ENCODE data around the gene GNMT. TPM values are rescaled to one million over a fixed set of nuclear protein-coding genes. Genes with fewer than 3 reads are reported as not detected.
"Not testable (repeated sequence)": the region's sequence is repeated elsewhere in the genome, so short reads cannot be mapped to it uniquely, and the experiment has no call there.

Gene GNMT
- 0.49 TPM for polyA plus RNA-seq (ENCODE audit: insufficient read length)

DNA sequence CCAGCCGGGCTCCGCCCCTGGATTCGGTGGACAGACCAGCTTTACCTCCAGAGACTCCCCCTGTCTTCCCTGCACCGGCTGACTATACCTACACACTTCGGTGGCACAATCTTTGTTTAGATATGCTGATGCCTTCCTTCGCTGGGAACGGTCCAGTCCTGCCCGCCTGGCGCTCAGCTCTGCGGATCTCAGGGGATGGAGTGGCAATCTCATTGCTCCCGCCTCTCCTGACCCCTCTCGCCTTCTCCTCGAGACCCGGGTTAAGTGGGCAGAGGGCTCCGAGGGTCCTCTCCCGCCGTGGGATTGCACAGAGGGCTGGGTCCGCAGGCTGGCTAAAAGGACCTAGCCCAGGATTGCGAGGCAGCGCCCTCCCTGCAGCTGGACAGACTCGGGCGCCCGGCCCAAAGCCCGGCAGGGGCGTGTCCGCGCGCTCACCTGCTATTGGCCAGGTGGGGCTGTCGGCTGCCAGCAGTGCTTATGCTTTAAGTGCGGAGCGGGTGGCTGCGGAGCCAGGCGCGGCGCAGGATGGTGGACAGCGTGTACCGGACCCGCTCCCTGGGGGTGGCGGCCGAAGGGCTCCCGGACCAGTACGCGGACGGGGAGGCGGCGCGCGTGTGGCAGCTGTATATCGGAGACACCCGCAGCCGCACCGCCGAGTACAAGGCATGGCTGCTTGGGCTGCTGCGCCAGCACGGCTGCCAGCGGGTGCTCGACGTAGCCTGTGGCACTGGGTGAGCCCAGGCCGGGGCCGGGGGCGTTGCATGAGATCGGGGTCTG is at the start of gene GNMT:
Gene GNMT, plus strand, starts transcription at position 512 of the 777 bp plus-strand sequence. Its CDS starts 14 bp downstream, at position 526.
- peak; percentile 11 for DNase-seq

DNA sequence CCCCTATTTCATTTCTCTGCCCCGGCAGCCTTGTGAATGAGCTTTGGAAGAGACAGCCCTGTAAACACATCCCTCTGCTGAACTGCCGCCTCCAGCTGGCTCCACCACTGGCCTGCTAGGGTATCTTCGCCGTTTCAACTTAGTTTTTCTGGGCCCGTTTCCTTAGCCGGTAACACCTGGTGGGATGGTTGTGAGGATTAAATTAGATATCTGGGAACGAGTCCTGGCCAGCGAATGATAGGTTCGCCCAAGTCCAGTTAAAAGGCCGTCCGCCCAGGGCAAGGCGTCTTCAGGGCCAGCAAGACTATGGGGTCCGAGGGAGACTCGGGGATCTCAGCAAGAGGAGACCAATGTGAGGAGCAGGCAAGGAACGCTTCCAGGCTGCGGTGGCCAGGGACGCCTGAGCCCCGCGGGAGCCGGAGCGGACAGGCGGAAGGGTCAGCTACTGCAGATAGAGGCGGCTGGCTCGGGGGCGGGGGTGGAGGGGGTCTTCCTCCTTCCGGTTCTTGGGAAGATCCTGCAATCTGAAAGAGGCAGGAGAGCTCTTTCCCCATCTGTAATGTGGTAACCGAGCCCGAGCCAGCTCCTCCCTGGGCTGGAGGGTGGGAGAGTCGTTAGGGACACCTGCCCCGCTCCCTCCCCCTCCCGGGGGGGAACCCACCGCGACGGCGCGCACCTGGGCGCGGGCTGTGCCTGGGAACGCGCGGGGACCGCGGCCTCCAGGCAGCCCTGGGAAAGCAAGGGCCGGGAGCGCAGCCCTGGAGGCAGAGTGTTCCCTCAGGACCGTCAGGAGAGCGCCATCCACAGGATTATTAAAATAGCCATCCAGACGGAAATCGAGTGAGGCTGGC is 49.2 kb upstream of the GNMT start:
- DNase-seq = no peak

DNA sequence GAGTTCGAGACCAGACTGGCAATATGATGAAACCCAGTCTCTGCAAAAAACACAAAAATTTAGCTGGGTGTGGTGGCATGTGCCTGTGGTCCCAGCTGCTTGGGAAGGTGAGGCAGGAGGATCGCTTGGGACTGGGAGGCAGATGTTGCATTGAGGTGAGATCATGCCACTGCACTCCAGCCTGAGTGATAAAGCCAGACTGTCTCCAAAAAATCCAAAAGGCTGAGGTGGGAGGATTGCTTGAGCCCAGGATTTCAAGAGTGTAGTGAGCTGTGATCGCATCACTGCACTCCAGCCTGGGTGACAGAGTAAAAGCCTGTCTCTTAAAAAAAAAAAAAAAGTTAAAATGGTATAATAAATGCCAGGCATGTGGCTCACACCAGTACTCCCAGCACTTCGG is 46.0 kb upstream of the GNMT start:
- no peak for DNase-seq

DNA sequence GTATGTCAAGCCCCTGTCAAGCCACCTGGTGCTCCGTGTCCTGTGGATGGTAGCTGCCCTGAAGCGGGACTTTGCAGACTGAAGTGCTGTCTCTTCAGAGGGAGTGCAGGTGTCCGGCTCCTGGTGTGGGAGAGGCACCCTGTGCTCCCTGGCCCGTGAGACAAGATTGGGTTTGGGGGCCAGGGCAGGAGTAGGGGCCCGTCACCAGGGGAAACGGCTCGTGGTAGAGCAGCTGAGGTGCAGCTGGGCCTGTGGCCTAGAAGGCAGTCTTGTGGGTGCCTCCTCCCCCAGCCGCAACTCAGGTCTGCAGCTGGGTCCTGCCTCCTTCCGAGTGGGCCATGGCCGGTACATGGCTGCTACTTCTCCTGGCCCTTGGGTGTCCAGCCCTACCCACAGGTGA is 44.8 kb upstream of the GNMT start, which contains the start of gene PTCRA:
Gene PTCRA, plus strand, starts transcription at position 322 of the 400 bp plus-strand sequence. Its CDS starts 17 bp downstream, at position 339.
- DNase-seq = no peak

DNA sequence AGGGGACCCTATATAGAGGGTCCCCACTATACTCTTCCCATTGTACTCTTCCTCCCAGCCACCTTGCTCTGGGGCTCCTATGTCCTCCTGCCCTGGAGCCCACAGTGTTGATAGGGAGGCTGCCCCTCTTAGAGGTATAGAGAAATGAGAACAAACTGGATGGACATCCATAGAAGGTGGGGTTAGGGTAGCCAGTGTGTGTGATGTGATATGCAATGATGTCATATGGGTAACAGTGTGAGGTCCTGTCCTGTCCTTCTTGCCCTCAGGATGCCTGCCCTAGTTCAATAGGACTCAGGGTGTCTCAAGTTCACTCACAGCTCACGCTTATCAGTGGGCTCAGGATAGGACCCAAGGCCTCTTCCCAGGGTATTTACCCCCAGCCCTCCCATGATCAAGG is 44.3 kb upstream of the GNMT start:
- DNase-seq = no peak

DNA sequence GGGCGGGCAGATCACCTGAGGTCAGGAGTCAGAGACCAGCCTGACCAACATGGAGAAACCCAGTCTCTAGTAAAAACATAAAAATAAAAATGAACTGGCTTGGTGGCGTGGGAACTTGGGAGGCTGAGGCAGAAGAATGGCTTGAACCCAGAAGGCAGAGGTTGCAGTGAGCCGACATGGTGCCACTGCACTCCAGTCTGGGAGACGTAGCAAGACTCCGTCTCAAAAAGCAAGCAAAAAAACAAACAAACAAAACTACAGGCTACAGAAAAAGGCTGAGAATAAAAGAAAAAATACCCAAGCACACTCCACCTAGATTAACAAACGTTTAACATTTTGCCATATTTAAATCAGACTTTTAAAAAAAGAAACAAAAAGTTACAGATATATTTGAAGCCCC is 38.8 kb upstream of the GNMT start:
- DNase-seq = no peak

DNA sequence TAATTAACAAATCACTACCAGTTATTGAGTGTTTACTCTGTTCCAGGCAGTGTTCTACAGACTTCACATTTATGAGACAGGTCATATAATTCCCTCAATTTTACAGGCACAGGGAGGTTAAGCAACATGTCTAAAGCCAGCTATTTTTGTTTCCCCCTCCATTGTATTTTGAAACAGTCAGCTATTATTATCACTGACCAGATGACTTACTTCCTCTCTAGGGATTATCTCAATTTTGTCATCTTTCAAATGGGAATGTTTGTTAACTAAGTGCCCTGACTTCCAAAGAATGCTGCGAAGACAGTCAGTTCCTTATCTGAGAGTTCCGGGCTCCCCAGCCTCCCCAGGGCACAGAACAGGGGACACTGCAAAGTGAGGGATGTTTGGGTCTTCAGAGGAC is 36.9 kb upstream of the GNMT start:
- no peak for DNase-seq

DNA sequence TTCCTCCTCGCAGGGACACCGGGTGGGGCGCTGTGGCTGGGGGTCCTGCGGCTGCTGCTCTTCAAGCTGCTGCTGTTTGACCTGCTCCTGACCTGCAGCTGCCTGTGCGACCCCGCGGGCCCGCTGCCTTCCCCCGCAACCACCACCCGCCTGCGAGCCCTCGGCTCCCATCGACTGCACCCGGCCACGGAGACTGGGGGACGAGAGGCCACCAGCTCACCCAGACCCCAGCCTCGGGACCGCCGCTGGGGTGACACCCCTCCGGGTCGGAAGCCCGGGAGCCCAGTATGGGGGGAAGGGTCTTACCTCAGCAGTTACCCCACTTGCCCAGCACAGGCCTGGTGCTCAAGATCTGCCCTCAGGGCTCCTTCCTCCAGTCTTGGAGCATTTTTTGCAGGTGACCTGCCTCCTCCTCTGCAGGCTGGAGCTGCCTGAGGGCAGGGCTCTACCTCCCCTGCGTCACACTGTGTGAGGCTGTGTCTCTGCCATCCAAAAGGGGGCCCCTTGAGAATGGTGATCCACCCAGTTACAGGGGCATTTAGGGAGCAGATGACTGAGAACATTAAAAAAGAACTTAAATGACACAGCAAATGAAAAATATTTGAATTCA is 35.2 kb upstream of the GNMT start:
- DNase-seq = no peak

DNA sequence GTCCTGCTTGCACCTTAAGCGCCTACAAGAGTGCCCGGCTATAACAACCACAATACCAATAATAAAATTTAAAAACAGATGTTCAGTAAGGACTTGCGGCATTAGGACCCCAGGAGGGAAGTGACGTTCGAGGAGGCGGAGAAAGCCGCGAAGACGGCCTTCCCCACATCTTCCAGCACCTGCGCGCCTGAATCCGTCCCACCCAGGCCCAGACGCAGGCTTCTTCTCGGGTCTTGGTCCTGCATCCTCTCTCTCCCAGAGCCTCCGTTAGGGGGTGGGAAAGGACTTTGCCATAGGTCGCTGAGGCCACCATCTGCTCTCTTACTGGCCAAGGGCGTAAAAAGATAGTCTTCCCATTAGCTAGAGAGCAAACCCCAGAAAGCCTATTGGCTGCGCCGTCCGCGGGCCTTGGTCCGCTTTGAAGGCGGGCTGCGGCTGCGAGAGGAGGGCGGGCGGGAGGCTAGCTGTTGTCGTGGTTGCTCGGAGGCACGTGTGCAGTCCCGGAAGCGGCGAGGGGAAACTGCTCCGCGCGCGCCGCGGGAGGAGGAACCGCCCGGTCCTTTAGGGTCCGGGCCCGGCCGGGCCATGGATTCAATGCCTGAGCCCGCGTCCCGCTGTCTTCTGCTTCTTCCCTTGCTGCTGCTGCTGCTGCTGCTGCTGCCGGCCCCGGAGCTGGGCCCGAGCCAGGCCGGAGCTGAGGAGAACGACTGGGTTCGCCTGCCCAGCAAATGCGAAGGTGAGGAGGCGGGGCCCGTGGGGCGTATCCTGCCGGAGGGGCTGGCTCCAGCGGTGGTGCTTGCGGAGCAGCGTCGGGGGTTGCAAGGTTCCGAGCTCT is 31.4 kb upstream of the GNMT start, which contains the start of gene CNPY3:
Gene CNPY3, plus strand, starts transcription at position 495 of the 835 bp plus-strand sequence. Its CDS starts 91 bp downstream, at position 586.
- peak; percentile 96 for DNase-seq

DNA sequence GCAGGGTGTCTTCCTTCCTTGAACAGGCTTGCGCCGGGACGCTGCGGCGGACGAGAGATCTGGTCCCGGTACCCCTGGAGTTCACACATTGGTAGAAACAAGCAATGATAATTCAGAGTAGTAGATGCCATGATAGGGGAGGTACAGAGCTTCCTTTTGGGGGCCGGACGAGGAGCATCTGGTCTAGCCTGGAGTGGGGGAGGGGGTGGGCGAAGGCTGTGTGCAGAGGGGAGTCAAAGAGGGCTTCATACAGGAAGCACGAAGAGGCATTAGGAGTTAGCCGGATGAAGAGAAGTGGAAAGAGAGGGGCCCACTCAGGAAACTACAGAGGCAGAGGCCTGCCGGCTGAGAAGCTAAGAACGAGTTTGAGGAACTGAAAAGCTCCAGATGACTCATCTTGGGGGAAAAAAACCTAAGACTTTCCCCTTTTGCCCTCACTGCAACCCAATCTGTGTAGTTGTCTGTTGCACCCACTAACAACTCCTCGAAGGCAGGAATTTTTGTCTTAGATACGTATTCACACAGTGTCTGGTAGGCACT is 30.7 kb upstream of the GNMT start:
- peak; percentile 71 for DNase-seq

DNA sequence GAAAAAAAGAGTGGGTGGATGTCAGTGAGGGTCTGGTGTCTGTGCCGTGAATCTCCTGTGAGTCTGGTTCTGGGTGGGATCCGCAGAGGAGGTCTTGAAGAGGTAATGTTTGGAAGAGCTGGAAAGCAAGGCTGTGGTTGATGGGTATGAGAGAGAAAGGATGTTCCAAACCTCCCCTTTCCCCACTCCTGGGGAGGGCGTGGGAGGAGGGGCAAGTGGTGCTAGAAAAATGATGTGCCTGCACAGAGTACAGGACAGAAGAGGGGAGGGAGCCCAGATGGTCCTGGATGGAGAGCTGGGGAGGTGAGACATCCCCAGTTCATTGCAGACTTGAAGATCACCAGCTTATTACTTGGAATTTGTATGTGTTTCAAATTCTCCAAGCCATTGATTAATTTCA is 28.1 kb upstream of the GNMT start:
- no peak for DNase-seq

DNA sequence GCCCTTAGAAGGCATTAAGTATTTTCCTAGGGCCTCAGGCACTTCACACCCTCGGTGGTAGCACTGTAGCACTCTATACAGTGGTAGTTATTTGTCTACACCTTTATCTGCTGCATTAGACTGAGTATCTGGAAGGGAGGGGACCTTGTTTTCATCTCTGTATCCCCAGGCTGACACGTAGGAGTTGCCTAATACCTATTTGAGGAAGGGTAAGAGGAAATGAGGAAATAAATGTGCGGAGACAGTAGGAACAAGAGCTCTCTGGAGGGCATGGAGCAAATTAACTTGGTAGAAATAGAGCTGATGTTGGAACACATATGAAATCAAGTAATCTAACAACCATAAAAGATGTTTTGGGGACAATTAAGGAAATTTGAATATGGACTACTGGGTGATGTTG is 27.3 kb upstream of the GNMT start:
- DNase-seq = no peak

DNA sequence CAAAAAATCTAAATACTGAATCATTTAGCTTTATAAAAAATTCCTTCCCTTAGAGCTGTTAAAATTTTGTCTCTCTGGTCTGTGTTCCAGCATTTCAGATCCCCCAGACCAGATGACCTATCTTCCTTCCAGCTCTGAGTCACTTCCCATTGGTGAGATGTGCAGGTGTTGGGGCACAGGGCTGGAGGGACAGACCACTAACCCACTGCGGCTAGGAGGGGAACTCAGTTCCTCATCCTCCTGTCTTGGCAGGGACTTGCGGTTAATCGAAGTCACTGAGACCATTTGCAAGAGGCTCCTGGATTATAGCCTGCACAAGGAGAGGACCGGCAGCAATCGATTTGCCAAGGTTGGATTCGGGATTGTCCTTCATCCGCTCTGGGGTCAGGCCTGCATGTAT is 25.2 kb upstream of the GNMT start:
- DNase-seq = no peak

DNA sequence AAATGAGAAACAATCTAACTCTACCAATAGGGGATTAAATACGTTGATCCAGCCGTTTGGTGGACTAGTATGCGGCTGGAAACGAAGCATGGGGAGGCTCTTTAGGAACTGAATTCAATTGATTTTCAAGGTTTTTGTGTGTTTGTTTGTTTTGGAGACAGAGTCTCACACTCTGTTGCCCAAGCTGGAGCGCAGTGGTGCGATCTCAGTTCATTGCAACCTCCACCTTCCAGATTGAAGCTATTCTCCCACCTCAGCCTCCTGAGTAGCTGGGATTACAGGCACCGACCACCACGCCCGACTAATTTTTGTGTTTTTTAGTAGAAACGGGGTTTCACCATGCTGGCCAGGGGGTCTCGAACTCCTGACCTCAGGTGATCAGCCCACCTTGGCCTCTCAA is 24.2 kb upstream of the GNMT start:
- DNase-seq = no peak

DNA sequence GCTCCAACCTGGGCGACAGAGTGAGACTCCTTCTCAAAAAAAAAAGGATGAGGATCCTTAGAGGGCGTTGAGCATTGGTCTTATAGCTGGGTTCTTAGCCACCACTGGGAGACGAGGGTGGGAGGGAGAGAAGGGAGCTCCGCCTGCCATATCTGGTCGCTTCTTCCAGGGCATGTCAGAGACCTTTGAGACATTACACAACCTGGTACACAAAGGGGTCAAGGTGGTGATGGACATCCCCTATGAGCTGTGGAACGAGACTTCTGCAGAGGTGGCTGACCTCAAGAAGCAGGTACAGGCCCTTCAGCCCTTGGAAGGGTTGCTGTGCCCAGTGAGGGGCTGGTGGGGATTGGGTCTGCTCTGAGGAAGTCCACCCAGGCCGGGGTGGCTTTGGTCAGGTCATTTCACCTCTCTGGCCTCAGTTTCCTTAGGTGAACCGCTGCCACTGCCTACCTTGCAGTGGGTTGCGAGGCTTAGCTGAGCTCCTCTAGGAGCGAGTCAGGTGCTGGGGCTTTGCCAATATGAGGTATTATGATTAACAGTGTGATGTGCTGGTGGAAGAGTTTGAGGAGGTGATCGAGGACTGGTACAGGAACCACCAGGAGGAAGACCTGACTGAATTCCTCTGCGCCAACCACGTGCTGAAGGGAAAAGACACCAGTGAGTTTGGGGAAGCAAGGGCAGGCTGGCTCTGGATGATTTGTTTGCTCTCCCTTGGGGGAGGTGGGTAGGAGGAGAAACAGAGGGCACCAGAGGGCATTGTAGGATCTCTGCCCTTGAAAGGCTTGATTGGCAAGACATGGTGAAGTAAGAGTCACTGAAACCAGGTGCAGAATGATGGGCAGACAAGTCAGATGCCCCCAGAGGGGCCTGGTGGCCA is 22.8 kb upstream of the GNMT start:
- DNase-seq = no peak

DNA sequence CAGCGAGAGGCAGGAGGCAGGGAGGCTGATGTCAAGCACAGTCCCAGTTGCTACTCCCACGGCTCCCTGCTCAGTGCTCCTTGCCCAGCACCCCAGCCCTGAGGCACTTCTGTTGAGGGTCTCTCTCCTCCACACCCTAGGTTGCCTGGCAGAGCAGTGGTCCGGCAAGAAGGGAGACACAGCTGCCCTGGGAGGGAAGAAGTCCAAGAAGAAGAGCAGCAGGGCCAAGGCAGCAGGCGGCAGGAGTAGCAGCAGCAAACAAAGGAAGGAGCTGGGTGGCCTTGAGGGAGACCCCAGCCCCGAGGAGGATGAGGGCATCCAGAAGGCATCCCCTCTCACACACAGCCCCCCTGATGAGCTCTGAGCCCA is 22.1 kb upstream of the GNMT start:
- DNase-seq = no peak

DNA sequence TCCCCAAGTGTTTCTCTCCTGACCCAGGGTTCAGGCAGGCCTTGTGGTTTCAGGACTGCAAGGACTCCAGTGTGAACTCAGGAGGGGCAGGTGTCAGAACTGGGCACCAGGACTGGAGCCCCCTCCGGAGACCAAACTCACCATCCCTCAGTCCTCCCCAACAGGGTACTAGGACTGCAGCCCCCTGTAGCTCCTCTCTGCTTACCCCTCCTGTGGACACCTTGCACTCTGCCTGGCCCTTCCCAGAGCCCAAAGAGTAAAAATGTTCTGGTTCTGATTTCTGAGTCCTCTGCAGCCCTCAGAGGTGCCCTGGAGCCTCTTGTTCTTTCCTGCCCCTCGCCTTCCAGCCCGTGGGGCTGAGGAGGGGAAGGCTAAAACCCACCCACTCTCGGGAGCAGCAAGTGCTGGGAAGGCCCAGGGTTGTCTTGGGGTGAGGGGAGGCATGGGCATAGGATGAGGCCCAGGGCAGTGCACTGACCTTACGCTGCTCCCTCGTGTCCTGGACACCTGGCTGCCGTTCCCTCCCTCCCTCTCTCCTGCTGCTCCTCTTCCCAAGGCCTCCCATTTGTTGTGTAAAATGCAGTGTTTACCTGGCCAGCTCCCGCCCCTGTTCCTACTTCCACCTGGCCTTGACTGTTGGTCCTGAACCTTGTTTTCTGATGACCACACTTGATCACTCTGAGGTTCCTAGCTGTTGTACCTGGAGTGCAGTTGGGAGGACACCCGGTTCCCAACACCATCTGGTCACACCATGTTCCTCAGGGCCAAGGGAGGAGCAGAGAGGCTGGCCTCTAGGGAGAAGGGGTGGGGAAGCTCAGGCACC is 21.4 kb upstream of the GNMT start:
- no peak for DNase-seq

DNA sequence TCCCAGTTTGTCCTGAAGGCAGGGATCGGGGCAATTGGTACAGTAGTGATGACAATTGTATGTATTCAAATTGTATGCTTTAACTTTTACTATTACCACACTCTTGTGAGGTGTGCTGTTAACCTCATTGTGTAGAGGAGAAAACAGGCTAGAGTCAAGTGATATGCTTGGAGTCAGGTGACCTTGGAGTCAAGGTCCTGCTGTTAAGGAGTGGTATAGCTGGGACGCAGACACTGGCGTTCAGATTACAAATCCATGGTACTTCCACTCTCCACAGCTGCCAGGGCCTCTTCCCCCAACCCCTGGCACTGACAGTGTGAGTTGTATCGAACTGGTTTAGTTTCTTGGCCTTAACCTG is 20.8 kb upstream of the GNMT start:
- DNase-seq = no peak

DNA sequence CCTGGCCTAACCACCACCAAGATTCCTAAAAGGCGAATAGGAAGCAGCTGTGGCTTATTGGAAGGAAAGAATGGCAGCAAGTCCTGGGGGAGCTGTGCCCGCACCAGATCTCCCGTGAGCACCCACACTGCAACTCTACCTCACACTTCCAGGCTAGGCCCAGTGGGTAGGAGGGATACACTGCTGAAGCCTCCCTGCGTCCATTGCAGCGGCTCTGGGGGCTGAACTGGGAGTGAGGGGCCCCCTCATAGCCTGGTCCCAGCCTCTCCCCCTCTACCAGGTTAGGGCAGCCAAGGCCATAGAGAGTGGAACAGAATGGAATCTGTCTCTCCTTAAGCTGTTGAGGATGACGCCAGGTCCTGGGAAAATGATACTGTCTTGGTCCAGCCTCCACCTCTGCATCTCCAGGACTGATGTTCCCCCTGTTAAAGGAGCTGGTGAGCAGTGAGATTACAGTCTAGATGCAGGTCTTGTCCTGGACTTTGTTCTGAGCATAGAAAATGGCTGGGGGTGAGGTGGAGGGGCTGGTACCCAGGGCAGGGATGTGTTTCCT is 20.0 kb upstream of the GNMT start:
- DNase-seq = no peak

DNA sequence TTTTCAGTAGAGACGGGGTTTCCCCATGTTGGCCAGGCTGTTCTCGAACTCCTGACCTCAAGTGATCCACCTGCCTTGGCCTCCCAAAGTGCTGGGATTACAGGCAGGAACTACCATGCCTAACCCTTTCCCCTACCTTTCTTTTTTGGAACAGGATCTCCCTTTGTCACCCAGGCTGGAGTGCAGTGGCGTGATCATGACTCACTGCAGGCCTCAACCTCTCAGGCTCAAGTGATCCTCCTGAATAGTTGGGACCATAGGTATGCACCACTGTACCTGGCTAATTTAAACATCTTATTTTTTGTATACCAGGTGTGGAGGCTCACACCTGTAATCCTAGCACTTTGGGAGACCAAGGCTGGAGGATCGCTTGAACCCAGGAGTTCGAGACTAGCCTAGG is 19.2 kb upstream of the GNMT start:
- not testable (repeated sequence) for DNase-seq
